HTERT RPE-1 (cell line): ENCODE results near the gene TNS2.

Experiments used
- in situ Hi-C: fragments of 300-500 bp; cut with MboI; formaldehyde crosslinking; loops from 4 replicates; pipeline ENCODE4 v1.14.3; 2020; ENCODE audit warnings: low sequenced_read_pairs

Gene TNS2

GRCh38 chr12:53056296-53056695 is 6.4 kb downstream of the TNS2 start:
- in situ Hi-C loops: no loop called here

- in situ Hi-C loops: no loop called here
Measured at GRCh38 chr12:53056901-53057300, 7.0 kb downstream of the TNS2 start.

- in situ Hi-C loops: no loop called here
Measured at GRCh38 chr12:53057816-53058500, 8.1 kb downstream of the TNS2 start.

GRCh38 chr12:53058674-53059433 is 9.0 kb downstream of the TNS2 start:
- in situ Hi-C loops: no loop called here

DNA sequence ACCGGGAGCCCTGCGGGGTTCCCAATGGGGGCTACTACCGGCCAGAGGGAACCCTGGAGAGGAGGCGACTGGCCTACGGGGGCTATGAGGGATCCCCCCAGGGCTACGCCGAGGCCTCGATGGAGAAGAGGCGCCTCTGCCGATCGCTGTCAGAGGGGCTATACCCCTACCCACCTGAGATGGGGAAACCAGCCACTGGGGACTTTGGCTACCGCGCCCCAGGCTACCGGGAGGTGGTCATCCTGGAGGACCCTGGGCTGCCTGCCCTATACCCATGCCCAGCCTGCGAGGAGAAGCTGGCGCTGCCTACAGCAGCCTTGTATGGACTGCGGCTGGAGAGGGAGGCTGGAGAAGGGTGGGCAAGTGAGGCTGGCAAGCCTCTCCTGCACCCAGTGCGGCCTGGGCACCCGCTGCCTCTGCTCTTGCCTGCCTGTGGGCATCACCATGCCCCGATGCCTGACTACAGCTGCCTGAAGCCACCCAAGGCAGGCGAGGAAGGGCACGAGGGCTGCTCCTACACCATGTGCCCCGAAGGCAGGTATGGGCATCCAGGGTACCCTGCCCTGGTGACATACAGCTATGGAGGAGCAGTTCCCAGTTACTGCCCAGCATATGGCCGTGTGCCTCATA is 9.7 kb downstream of the TNS2 start:
- in situ Hi-C loops: no loop called here

DNA sequence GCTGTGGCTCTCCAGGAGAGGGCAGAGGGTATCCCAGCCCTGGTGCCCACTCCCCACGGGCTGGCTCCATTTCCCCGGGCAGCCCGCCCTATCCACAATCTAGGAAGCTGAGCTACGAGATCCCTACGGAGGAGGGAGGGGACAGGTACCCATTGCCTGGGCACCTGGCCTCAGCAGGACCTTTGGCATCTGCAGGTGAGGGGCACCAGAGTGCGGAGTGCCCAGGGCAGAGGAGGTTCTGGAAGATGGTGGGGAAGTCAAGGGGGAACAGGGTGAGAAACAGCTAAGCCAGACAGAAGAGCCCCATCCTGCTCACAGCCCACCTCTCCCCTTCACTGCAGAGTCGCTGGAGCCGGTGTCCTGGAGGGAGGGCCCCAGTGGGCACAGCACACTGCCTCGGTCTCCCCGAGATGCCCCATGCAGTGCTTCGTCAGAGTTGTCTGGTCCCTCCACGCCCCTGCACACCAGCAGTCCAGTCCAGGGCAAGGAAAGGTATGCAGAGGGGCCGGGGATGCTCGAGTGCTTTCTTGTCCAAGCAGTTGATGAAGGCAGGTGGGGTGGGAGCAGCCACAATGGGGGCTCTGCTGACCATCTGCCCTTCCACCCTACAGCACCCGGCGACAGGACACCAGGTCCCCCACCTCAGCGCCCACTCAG is 10.3 kb downstream of the TNS2 start:
- in situ Hi-C loops: no loop called here

- in situ Hi-C loops: no loop called here
Measured at GRCh38 chr12:53060721-53061276, 10.9 kb downstream of the TNS2 start.

DNA sequence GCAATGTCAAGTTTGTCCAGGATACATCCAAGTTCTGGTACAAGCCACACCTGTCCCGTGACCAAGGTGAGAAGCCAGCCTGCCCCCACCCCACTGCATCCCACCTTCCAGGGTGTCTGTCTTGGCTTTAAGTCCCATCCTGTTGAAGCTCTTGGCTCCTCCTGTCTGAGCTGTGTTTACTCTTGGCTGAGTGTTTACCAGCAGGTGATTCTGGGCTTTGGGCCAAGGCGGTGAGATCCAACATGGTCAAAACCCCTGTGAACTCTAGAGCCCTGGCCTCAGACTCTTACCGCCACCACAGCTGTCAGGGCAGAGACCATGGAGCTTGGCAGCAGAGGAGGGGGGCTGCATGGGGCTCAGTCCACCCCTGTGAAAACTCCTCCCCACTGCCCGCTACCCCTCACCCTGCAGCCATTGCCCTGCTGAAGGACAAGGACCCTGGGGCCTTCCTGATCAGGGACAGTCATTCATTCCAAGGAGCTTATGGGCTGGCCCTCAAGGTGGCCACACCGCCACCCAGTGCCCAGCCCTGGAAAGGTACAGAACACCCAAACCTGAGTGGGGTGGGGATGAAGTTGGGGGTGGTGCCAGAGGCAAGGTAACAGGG is 11.6 kb downstream of the TNS2 start:
- in situ Hi-C loops: no loop called here

- in situ Hi-C loops: no loop called here
Measured at GRCh38 chr12:53062011-53062961, 12.4 kb downstream of the TNS2 start.

GRCh38 chr12:53062977-53063707 is 13.3 kb downstream of the TNS2 start:
- in situ Hi-C loops: no loop called here

GRCh38 chr12:53063708-53064612 is 14.1 kb downstream of the TNS2 start:
- in situ Hi-C loops: no loop called here

DNA sequence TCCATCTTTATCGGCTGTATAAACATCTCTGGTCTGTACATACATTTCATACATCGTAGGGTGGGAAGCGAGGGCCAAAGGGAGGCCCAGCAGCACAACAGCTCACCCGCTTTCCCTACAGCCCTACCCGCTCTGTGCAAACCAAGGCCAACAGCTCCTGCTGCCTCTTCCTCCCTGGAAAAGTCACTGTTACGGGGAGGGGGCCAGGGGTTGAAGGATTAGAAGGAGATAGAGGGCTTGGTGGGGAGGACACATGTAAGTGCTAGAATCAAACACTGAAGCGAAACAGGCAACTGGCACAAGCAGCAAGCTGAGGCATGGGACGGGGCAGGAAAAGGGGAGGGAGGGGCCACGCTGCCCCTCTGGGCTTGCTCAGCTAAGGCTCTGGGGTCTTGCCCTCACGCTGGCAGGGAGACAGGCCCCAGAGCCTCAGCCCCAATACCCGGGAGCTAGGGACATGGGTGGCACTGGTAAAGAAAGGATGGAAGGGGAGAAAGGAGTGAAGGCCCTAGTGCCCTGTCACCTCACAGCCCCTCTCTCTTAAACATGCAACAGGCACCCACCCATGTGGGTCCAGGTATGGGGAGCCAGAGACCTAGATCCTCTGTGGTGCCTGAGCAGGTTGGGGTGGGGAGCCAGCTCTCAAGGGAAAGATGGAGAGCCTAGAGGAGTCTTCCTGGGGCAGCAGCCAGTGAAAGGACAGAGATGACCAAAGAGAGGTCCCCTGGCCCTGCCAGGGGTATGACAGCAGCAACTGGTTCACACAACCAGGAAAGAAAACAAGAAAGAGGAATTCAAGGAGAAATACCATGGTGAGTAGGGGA is 15.0 kb downstream of the TNS2 start:
- in situ Hi-C loops: no loop called here

GRCh38 chr12:53065470-53065869 is 15.6 kb downstream of the TNS2 start:
- in situ Hi-C loops: no loop called here

GRCh38 chr12:53065975-53066931 is 16.4 kb downstream of the TNS2 start:
- in situ Hi-C loops: no loop called here

- in situ Hi-C loops: no loop called here
Measured at GRCh38 chr12:53067074-53067992, 17.5 kb downstream of the TNS2 start.
